ENCODE measurements around the gene MAEL. TPM values are rescaled to one million over a fixed set of nuclear protein-coding genes. Genes with fewer than 3 reads are reported as not detected.

MAEL gene
- total RNA-seq, 1 experiment from 2014 or later: not detected

DNA sequence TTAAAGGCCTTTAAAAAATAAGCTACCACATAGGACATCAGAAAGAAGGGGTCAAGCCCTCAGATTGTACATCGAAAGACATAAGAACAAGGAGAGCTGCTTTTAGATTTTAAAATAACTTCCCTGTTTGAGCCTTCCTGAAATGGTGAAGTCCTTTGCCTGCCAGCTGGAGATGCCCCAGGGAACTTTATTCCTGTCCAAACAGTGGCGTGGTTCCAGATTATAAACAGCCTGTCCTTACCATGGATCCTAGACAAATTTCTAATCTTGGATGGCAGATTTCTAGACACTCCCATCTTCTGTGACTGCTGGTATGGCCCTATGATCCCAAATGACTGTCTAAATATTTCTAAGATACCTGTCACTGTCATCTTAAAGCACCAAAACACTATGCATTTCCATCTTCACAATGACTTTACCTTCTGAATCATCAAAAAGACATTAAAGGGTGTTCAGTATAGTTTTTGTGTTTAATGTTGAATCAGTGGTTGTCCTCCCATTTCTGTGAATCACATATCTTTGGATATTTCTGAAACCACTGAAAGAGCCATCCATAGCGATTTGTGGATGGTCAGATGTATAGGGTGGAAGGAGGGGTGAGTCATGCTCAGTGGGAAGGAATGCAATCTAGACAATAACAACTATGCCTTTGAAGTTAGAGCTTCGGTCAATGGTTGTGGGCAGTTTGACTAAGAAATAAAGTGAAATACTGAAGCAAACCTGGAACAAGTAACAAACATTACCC, 36.9 kb upstream of the MAEL start:
- H2BK20ac ChIP-seq (ENCODE audit: low read depth, low read length, poor library complexity, severe bottlenecking): no peak overlapping the region
- H2BK5ac ChIP-seq (ENCODE audit: insufficient read length, low read length): no peak overlapping the region
- H3K23ac ChIP-seq (ENCODE audit: insufficient read length, low read depth, low read length): no peak overlapping the region
- no peaks in the 10 kb centered on the region for H3K79me2 ChIP-seq (ENCODE audit: insufficient read depth, low read length)
- peaks cover 40% of the 10 kb centered on the region for H3K27me3 Mint-ChIP-seq (ENCODE audit: low read depth)
- no peak overlapping the region for H2BK15ac ChIP-seq (ENCODE audit: low read depth, low read length)
- H2BK12ac ChIP-seq (ENCODE audit: insufficient read length, low read depth, low read length): no peak overlapping the region
- no peak overlapping the region for H2AK5ac ChIP-seq (ENCODE audit: insufficient read length, low read length)
- H3K9me3 ChIP-seq (ENCODE audit: control insufficient read depth, low read depth, low read length): no peaks in the 10 kb centered on the region
- WGBS (ENCODE audit: extremely low coverage, insufficient read length, low lambda C conversion rate): no CpG with 5 or more reads among the region's 4 CpGs
- H3K4ac ChIP-seq (ENCODE audit: low read depth, low read length): no peak overlapping the region
- no peaks in the 10 kb centered on the region for H3K9me3 Mint-ChIP-seq
- H2BK120ac ChIP-seq (ENCODE audit: low read depth, low read length, poor library complexity, severe bottlenecking): no peak overlapping the region
- H3K27ac Mint-ChIP-seq: no peak overlapping the region
- no peak overlapping the region for H3K27ac ChIP-seq (ENCODE audit: insufficient read length, low read depth, low read length)
- peaks cover 44 to 49% of the 10 kb centered on the region in 2 experiments for H3K4me1 Mint-ChIP-seq
- no peak overlapping the region for H3K56ac ChIP-seq (ENCODE audit: insufficient read length, low read depth, low read length)
- H3K14ac ChIP-seq (ENCODE audit: insufficient read depth, low read length): no peak overlapping the region
- no peaks in the 10 kb centered on the region for H3K79me1 ChIP-seq (ENCODE audit: insufficient read depth, low read depth, low read length, poor library complexity, severe bottlenecking)
- H3K23me2 ChIP-seq (ENCODE audit: insufficient read length, low read depth, low read length, poor library complexity, severe bottlenecking): peaks cover 2% of the 10 kb centered on the region
- no peak overlapping the region for H2AFZ ChIP-seq (ENCODE audit: low read length)
- peaks cover 0 to 2% (median 0%) of the 10 kb centered on the region in 3 experiments; a peak in 1 of 7 replicates for H3K36me3 Mint-ChIP-seq (ENCODE audit: insufficient read depth in 1 of 3, low read depth in 3 of 3)
- no peak overlapping the region for H3K9ac ChIP-seq (ENCODE audit: extremely low read depth, insufficient read length, low read length)
- no peak overlapping the region for H4K91ac ChIP-seq (ENCODE audit: insufficient read length, low read depth, low read length)
- H3K4me3 Mint-ChIP-seq: no peak overlapping the region
- H3T11ph ChIP-seq (ENCODE audit: low read length): no peak overlapping the region
- no peak overlapping the region for H3K18ac ChIP-seq (ENCODE audit: insufficient read length, low read depth, low read length)
- H3K4me2 ChIP-seq (ENCODE audit: insufficient read depth, insufficient read length, low read length): no peak overlapping the region
- no peaks in the 10 kb centered on the region for H4K20me1 ChIP-seq (ENCODE audit: control insufficient read depth, insufficient read depth, insufficient read length)
- no peak for DNase-seq
- no peak overlapping the region for H4K8ac ChIP-seq (replicated peaks; ENCODE audit: insufficient read length, low read depth, low read length)
- H3K27me3 ChIP-seq (ENCODE audit: insufficient read depth, low read length): peaks cover 3% of the 10 kb centered on the region; the same call in 1 of the 2 replicates
- TF ChIP-seq, protein P1, sequence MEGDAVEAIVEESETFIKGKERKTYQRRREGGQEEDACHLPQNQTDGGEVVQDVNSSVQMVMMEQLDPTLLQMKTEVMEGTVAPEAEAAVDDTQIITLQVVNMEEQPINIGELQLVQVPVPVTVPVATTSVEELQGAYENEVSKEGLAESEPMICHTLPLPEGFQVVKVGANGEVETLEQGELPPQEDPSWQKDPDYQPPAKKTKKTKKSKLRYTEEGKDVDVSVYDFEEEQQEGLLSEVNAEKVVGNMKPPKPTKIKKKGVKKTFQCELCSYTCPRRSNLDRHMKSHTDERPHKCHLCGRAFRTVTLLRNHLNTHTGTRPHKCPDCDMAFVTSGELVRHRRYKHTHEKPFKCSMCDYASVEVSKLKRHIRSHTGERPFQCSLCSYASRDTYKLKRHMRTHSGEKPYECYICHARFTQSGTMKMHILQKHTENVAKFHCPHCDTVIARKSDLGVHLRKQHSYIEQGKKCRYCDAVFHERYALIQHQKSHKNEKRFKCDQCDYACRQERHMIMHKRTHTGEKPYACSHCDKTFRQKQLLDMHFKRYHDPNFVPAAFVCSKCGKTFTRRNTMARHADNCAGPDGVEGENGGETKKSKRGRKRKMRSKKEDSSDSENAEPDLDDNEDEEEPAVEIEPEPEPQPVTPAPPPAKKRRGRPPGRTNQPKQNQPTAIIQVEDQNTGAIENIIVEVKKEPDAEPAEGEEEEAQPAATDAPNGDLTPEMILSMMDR (conservative IDR thresholded peaks at IDR 0.05): no peak
- H4K5ac ChIP-seq (ENCODE audit: insufficient read length, low read depth, low read length): no peak overlapping the region
- 0 out of 2 replicates have a peak, but pooled peaks cover 5% of the 10 kb centered on the region for H3K4me1 ChIP-seq (ENCODE audit: insufficient read depth, low read length)

Measured in H9 (cell line).